ENCODE results near the gene PRDX5.

The PRDX5 gene

DNA sequence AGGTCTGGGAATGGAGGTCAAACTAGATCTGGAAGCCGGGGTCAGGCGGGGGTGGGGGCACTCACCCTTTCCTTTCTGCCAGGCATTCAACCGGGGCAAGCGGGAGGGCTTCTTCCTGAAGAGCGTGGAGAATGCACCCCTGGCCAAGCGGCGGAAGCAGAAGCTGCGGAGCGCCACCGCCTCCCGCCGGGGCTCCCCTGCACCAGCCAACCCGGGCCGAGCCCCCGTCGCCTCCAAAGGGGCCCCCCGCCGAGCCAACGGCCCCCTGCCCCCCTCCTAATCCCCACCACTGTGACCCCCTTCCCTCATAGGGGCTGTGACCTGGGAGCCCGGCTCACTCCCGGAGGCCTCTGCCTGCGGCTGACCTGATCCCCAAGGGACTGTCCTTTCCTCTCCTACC, 53.3 kb downstream of the PRDX5 start:
- TF ChIP-seq, protein P1, sequence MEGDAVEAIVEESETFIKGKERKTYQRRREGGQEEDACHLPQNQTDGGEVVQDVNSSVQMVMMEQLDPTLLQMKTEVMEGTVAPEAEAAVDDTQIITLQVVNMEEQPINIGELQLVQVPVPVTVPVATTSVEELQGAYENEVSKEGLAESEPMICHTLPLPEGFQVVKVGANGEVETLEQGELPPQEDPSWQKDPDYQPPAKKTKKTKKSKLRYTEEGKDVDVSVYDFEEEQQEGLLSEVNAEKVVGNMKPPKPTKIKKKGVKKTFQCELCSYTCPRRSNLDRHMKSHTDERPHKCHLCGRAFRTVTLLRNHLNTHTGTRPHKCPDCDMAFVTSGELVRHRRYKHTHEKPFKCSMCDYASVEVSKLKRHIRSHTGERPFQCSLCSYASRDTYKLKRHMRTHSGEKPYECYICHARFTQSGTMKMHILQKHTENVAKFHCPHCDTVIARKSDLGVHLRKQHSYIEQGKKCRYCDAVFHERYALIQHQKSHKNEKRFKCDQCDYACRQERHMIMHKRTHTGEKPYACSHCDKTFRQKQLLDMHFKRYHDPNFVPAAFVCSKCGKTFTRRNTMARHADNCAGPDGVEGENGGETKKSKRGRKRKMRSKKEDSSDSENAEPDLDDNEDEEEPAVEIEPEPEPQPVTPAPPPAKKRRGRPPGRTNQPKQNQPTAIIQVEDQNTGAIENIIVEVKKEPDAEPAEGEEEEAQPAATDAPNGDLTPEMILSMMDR (IDR thresholded peaks at IDR 0.05; ENCODE audit: insufficient read depth, missing control alignments) = no peak
- DNase-seq (ENCODE audit: insufficient read length, low spot score) (no peak), FAIRE-seq (no peak)

Data from D721Med (cell line).